C4-2B (cell line): Measurements from ENCODE around the gene LARGE1.

ENCODE experiments used
- H3K27ac ChIP-seq: fragments of 450-650 bp; 2 replicates; pipeline ENCODE4 v1.5.1; 2017
- CTCF ChIP-seq: fragments of 450-650 bp; conservative IDR thresholded peaks from 2 replicates; pipeline ENCODE4 v1.5.1; 2017; ENCODE audit warnings: mild to moderate bottlenecking
- ZFX ChIP-seq: fragments of 450-650 bp; IDR thresholded peaks from 2 replicates; pipeline ENCODE4 v1.6.1; 2017

Gene LARGE1

GRCh38 chr22:33735978-33736377 lies 184.3 kb downstream of the LARGE1 start:
- TF ChIP-seq ZFX, result no peak
- no peak for TF ChIP-seq CTCF

GRCh38 chr22:33728847-33729246 lies 191.4 kb downstream of the LARGE1 start:
- no peak overlapping the region for H3K27ac ChIP-seq
- TF ChIP-seq ZFX, result no peak
- TF ChIP-seq CTCF, result no peak

More at GRCh38 chr22:33735978-33736377, 184.3 kb downstream of the LARGE1 start:
- H3K27ac ChIP-seq, result no peak overlapping the region

DNA sequence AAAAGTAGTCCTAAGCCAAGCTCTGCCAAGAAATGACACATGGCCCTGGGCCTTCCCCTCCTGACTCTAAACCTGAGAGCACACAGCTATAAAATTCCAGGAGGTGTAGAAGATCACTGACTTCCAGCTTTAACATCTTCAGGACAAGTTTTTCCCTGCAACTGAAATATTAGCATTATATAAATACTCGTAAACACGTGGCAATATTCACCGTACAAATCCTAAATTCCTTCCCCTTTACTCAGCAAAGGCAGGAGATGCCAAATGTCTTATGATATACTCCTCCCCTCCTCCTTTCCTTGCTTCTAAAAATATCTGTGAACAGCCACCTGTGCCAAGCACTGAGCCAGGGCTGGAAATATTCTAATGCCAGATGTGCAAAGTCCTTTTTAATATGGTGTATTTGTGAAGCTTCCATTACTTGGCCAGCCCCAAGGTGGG lies 194.0 kb downstream of the LARGE1 start:
- no peak overlapping the region for H3K27ac ChIP-seq
- no peak for TF ChIP-seq ZFX
- TF ChIP-seq CTCF, result no peak

DNA sequence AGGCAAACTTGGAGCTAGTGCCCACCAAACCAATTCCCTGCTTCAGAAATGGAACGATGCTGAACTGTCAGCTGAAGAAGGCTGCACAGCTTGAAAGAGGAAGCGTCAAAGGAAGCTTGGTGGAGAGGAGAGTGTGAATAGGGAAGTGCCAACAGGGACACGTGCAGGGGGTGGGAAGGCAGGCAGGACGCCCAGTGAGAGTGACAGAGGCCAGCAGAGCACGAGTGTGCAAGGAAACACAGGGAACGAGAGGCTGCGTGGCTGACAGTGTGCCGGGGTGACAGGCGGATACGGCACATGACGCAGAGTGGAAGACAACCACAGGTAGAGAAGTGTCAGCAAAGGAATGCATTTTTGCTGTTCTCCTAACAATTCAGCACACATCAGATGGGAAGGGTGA lies 196.4 kb downstream of the LARGE1 start:
- H3K27ac ChIP-seq, result no peak overlapping the region
- TF ChIP-seq CTCF (no peak), ZFX (no peak)

- TF ChIP-seq ZFX, result no peak
- no peak for TF ChIP-seq CTCF
- H3K27ac ChIP-seq, result no peak overlapping the region
Measured at GRCh38 chr22:33722816-33723215, 197.5 kb downstream of the LARGE1 start.

- no peak overlapping the region for H3K27ac ChIP-seq
- TF ChIP-seq ZFX, result no peak
- no peak for TF ChIP-seq CTCF
Measured at GRCh38 chr22:33720166-33720878, 200.0 kb downstream of the LARGE1 start.

DNA sequence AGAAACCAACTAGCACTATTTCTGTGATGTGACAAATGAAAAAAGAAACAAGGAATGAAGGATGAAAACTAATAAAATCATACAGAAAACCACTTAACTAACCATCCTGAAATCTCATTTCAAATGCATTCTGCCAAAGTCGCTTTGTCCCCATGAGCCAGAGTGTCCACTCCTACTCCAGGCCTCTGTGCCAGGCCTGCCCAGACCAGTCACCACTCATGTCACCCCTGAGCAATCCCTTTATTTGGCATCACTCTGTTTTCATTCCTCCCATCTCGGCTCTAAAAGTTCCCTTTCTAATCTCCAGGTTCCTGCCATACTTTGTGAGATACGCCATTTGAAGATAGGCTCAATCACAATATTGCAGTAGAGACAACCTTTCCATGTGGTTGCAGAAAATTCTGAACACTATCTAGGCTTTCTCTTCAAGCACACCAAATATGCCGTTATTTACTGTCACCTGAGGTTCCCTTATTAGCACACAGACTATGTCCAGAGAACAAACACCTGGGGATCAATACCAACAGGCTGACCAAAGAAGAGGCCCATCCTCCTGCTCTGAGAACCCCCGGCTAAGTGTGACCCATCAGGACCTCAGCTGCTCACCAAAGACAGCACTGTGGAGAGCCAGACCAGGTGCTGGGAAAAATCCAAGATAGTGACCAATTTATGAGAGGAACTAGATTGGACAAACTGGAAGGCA lies 202.4 kb downstream of the LARGE1 start:
- TF ChIP-seq ZFX (no peak), CTCF (no peak)
- H3K27ac ChIP-seq, result no peak overlapping the region
